ENCODE data around the gene APOBEC3B.
"Not testable (repeated sequence)": the region's sequence is repeated elsewhere in the genome, so short reads cannot be mapped to it uniquely, and the experiment has no call there.

Gene APOBEC3B

DNA sequence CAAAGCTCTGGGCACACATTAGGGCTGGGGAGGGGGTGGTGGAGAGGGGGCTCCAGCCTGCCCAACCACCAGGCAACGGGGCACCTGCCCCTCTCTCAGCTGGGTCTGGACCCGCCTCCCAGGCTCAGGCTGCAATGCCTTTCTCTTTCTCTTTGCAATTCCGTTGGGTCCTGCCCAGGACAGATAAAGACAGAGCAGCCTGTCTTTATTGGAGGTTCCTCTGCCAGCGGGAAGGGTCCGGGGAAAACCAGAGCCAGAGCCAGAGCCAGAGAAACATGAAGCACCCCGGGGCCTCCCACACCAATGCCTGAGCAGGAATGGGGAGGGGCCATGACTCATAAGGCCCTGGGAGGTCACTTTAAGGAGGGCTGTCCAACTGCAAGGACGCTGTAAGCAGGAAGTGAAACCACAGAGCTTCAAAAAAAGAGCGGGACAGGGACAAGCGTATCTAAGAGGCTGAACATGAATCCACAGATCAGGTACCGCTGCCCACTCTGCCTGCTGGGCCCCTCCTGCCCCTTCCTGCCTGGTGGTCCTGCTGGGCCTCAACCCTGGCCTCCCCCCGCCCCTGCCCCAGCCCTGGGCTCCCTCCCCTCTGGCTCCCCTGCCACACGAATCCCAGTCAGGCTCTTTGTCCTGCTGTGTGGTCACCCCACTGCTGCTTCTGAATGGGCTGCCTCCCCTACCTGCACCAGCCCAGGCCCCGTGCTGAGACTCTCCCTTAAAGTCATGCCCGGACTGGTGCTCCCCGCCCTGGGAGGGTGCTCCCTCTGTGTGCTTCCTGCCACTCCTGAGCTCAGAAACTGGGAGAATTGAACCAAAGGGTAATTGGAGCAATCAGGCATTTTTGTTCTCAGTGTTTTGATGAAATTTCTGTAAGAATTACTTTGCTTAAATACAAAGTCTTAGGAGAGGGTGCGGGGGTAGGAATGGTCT is at the start of gene APOBEC3B:
TSS of gene APOBEC3B (plus strand) at position 356 of the 936 bp plus-strand sequence. CDS start at position 463, 107 bp downstream.
- no peak for DNase-seq

DNA sequence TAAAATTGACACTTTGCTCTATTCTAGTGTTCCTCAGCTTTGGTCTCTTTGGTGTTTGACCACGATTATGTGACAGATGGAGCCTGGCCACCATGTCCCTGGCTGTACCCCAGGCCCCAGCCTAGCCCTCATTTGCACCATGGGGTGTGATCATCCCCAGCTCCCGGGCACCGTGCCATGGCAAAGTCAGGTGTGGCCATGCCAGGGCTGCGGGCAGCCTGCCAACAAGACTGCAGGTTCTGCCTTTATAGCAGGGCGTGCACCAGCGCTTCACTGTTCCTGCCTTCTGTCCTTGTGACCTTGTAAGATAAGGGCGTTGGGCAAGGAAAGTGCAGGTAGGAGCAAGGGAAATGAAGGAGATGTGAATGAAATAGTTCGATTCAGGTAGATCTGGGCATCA is 47.1 kb upstream of the APOBEC3B start:
- DNase-seq: no peak

DNA sequence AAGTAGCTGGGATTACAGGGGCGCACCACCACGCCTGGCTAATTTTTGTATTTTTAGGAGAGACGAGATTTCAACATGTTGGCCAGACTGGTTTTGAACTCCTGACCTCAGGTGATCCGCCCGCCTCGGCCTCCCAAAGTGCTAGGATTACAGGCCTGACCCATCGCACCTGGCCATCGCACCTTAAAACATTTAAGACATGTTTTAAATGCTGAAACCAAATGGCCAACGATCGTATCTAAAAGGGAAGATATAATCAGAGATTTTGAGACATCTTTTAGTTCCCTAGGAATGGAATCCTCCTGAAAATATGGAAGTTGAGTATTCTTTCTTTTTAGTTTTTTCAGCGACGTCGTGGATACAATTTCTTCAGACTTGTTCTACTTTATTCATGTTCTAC is 46.5 kb upstream of the APOBEC3B start:
- DNase-seq: no peak

DNA sequence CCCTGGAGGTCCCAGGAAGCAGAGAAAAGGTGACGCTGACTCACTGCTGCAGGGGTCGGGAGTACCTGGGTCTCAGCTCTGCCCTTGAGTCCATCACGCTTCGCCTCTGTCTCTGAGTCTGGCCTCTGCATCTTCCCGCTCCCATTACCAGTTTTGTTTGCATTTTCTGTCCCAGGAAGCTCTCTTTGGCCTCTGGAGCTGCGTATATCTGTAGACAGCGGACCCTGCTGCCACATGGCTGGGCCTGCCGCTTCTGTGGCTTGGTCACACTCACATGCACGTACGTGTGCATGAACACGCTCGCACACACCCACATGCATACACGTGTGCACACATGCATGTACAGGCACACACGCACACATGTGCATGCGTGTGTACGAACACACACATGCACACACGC is 45.6 kb upstream of the APOBEC3B start:
- no peak for DNase-seq

- no peak for DNase-seq
Measured at GRCh38 chr22:38937036-38937435, 45.1 kb upstream of the APOBEC3B start.

GRCh38 chr22:38937541-38937940 is 44.6 kb upstream of the APOBEC3B start:
- DNase-seq: no peak

- no peak for DNase-seq
Measured at GRCh38 chr22:38938221-38938620, 43.9 kb upstream of the APOBEC3B start.

- DNase-seq: no peak
Measured at GRCh38 chr22:38938925-38939324, 43.2 kb upstream of the APOBEC3B start.

- DNase-seq: no peak
Measured at GRCh38 chr22:38940811-38941384, 41.2 kb upstream of the APOBEC3B start.

DNA sequence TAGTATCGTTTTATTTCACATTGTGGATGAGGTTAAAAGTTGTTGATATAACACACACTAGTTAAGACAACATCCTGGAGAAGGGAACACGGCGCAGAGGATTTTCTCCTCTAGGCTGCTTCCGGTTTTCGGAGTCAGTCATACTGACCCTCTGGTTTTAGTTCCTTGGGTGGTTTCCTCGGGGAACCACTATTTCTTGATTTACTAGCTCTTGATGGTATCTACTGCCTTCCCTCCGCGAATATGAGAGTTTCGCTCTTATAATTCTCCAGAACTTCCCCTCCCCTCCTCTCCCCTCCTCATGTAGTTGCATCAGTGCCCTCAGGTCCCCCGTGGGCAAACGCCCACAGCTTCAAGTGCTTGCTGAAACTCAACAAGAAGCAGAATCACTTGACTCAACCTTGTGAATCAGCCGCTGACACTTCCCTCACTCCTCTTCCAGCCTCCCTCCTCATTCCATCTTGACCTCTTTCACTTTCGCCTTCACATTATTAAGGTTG is 40.6 kb upstream of the APOBEC3B start:
- no peak for DNase-seq

DNA sequence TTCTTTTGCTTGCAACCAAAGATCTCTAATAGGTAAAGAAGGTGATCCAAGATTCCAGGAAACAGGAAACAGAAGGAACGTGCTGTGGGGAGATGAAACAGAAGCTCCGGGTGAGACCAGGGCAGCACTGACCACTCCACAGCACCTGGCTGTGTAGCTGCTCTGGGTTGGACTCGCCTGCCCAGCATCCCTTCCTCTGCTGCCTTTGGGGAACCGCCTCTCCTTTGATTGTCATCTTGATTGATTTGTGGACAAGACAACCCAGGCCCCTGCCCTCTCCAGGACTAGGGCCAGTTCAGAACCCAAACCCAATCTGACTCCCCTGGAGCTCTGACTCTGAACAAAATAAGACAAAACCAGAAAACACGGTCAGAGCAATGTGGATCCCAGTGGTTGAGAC is 39.4 kb upstream of the APOBEC3B start:
- no peak for DNase-seq

DNA sequence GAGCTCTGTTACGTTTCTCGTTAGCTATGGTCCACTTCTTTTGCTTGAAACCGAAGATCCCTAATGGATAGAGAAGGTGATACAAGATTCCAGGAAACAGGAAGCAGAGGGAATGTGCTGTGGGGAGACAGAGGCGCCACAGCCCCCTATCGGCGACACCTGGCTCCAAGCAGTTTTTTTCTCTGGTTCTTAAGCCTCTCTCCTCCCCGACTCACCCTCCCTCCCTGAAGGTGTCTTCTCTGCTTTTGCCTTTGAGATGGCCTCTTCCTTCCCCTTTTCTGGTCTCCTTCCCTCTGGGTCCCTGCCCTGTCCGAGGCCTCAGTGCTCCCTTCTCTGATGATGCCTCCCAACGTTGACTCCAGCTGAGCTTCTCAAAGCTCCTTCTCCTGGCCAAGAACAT is 38.9 kb upstream of the APOBEC3B start:
- no peak for DNase-seq

DNA sequence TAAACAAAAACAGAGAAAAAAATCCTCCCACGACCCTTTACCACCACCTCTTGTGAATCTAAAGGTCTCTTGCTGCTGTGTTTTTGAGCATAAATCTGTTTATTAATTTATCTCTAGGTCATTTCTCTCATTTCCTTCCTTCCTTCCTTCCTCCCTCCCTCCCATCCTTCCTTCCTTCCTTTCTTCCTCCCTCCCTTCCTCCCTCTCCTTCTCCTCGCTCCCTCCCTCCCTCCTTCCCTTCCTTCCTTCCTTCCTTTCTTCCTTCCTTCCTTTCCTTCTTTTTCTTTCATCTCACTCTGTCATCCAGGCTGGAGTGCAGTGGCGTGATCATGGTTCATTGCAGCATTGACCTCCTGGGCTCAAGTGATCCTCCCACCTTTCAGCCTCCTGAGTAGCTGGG is 38.3 kb upstream of the APOBEC3B start:
- no peak for DNase-seq

DNA sequence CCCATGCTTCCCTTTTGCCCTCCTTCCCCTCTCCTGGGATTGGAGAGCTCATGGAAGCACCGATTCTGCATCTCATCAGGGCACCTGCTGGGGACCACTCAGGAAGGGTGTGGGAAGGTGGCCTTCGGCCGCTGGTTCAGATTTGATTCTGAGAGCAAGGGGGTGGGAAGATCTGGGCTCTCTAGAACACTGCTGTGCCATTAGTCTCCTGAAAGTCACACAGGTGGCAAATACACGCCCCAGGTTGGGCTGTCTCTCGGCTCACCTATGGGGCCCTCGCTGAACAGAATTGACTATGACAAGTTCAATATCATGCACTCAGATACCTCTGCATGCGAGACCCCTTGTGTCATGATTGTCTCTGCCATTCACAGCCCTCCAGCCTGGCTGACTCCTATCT is 37.5 kb upstream of the APOBEC3B start:
- DNase-seq: no peak

- not testable (repeated sequence) for DNase-seq
Measured at GRCh38 chr22:38945706-38946338, 36.3 kb upstream of the APOBEC3B start.

- no peak for DNase-seq
Measured at GRCh38 chr22:38946771-38947170, 35.4 kb upstream of the APOBEC3B start.

DNA sequence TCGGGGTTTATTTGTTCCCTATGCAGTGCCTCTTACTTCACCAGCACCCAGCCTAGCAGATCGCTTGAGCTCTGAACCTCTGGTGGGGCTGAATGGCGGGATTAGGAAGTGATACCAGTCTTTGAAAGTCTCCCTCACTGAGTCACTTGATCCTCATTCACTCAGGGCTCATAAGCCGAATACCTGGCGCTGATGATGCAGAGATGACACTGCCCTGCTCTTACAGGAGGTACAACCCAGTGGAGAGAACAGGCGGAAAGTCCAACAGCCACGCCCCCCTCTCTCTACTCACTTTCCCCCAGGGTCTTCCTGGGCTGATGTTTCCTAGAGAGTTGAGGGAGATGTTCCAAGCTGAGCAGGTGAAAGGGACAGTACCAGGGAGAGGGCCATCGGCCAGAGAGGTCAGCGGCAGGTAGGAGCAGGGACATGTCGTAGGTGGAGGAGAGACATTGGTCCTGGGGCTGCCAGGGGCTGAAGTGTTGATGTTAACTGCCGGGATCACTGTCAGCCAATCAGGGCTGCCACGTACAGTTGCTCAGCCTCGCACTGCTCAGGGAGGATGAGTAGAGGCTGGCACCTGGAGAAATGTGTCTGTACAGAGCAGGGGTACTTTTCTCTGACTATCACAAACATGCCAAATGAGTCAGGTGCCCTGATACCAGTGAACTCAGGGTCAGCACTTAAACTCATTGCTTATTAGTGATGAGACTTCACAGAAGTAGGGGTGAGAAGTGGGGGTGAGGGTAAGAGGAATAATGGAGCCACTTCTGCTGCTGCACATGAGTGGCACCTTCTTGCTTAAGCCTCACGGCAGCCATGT is 34.6 kb upstream of the APOBEC3B start:
- no peak for DNase-seq

DNA sequence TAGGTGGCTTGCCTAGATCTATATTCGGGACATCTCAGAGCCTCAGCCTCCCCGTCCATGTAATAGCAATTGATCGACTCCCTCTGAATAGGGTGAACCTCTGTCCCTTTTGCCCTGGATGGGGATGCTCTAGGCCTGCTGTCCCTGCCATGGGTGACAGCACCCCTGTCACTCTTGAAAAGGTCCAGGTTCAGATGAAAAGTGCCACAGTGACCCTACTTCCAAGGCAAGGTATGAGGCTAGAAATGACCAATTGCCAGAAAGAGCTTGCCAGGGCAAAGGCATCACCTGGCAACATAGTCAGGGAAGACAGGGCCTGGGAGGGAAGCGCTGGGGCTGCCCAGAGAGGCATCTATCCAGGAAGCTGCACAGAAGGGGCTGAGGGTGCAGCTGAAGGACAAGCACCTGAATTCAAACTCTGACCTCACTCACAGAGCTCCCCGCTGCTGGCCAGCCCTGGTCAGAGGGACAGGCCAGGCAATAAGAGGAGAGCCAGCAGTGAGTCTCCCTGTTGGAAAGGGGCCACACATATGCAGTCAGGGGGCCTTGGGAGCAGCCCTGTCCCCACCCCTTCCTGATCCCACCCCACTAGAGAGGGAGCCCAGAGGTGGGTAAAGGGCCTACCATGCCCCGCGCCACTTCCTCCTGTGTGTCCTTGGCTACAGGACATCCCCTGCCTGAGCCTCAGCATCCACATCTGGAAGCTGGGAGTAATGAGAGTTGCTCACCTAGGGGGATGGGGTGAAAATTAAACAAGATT is 33.8 kb upstream of the APOBEC3B start:
- no peak for DNase-seq

- DNase-seq: no peak
Measured at GRCh38 chr22:38949889-38950405, 32.2 kb upstream of the APOBEC3B start.

DNA sequence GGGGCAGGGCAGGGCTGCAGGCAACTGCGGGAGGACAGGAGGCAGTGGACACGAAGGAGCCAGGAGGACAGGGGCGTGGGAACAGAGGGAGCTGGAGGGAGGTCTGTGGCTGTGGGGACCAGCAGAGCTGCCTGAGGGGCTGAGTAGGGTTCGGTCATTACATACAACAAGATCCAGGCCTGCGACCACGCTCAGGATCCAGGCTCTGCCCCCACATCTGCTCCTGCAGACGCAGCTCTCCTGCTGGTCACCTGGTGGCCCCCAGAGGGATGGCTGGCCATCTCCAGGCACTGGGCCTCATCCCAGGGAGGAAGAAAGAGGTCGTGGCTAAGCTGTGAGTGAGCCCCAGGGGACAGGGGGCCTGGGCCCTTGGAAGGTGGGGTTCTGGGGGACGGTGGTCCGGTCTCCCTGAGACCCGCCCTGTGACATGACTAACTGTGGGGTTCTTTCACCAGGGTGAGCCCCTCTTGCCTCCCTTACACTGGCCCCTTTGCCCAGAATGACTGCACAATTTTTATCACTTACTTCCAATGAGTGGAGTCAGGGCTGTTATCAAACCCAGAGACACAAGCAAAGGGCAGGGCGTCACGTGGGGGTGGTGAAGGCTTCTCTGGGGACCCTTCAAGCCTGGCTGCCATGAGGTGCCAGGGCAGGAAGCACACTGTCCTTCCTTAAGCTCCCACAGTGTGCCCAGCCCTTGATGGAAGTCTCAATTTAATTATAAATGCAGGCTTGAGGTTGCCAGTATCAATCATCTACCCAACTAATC is 31.4 kb upstream of the APOBEC3B start:
- DNase-seq: no peak

DNA sequence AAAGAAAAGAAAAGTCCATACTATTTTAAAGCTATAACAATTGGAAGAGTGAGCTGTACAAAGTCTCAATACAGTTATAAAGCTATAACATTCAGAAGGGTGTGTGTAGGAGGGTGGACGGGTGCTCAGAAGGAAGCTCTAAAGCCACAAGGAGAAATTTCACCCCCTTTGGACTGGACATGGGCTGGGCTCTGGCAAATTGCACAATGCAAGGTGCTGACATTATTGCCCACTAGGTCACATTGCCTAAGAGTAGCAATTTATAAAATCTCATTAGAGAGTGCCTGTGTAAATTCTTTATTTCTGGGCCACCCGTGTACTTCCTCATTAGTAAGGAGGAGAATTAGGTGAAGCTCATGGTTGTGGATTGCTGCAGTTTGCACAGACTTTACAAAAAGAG is 30.4 kb upstream of the APOBEC3B start:
- no peak for DNase-seq

All from NCI-H1417 treated with DMSO at 0.1 percent for 48 hours (cell line).